Ureter (tissue), 1 donor: ENCODE results near the gene RALGPS2. TPM values are rescaled to one million over a fixed set of nuclear protein-coding genes. Genes with fewer than 3 reads are reported as not detected.
"Not testable (repeated sequence)": the region's sequence is repeated elsewhere in the genome, so short reads cannot be mapped to it uniquely, and the experiment has no call there.

ENCODE experiments used
- DNase-seq: peaks from one replicate; pipeline ENCODE4 v3.0.0-alpha.2; 2020; ENCODE audit warnings: low spot score
- total RNA-seq: library from RNA; stranded (reverse); gene quantifications from one replicate; pipeline ENCODE4 v1.2.4, GENCODE V29; 2023
- donor health status: DM: yes; HTN: yes; CAD: no.

The RALGPS2 gene
- total RNA-seq, 1 donor from 2014 or later: 39.2 TPM

DNA sequence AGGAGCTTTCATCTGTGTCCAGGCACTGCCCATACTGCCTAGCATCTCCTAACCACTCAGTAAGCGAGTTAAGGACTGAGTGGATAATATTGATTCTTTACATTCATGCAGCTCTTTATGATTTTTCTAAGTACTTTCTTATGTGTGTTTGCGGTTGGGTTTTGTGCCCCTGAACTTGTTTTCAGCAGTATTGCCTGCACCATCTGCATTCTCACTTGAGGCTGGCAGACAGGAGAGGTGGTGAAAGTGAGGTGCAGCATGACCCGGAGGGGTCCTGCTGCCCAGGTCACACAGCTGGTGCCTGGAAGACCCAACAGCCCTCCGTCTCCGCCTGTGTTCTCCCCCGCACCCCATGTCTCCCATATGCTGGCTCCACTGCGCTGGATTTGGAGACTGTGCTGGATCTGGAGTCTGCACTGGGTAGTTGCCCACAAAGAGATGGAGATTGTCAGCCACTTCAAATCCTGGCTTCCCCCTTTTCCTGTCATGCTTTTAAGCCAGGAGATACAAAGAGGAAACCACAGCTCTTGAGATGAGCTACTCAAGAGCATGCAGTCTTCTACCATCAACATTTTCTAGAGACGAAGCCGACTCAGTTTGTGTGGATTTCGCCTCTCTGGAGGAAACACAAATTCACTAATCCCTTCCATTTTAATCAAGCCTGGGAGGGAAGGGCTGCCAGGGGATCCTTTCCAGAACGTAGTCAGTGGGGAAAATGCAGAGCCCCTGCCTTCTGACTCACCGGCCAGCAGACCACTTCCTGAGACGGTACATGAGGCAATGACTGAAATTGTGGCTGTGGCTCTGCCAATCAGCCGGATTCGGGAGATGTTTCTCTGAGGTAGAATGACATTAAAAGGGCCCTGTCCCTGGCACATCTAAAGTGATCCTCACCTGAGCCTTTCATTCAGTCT lies 217.5 kb downstream of the RALGPS2 start:
- no peak for DNase-seq

DNA sequence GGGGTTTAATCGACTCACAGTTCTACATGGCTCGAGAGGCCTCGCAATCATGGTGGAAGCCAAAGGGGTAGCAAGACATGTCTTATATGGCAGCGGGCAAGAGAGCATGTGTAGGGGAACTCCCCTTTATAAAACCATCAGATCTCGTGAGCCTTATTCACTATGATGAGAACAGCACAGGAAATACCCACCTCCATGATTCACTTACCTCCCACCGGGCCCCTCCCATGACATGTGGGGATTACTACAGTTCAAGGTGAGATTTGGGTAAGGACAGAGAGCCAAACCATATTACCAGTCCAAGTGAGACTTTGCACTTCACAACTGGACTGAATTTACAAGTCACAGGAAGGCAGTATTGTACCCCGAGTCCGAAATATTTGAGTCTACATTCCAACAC lies 219.7 kb downstream of the RALGPS2 start:
- no peak for DNase-seq

DNA sequence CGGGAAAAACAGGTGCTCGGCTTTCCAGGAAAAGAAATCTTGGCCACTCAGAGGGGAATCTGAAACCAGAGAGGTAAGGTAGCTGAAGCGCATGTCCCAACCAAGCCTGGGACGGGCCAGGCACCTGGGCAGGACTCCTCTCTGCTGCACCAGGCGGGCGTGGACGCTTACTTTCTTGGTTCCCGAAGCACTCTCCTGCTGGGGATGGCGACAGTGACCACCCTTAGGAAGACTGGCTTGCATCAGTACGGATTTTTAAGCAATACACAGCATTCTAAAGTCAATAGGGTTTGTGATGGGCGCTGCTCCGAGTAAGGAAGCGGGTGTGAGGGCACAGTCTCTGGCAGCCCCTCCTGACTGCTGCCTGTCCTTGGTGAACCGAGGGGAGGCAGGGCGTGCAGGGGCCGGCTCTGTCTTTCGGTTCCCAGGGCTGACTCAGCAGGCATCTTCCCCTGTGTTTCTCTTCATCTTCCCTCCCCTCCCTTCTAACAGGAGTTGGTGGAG lies 220.8 kb downstream of the RALGPS2 start:
- DNase-seq: no peak

DNA sequence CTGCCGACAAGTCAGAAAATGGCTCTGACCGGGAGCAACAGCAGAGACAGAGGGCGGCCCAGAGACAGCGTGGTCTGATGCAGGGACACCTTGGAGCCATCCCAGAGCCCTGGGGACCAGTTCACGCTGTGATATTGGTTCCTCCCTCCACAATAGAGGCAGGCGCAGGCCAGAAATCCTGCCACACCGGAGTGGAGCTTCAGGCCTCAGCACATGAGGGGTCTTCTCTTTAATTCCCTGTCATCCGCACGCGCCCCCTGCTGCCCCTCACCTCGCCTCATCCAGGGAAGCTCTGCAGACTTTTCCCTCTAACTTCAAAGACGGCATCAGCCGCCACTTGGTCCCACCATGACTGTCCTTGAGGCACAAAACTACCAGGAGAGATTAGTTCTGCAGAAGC lies 221.4 kb downstream of the RALGPS2 start:
- no peak for DNase-seq

DNA sequence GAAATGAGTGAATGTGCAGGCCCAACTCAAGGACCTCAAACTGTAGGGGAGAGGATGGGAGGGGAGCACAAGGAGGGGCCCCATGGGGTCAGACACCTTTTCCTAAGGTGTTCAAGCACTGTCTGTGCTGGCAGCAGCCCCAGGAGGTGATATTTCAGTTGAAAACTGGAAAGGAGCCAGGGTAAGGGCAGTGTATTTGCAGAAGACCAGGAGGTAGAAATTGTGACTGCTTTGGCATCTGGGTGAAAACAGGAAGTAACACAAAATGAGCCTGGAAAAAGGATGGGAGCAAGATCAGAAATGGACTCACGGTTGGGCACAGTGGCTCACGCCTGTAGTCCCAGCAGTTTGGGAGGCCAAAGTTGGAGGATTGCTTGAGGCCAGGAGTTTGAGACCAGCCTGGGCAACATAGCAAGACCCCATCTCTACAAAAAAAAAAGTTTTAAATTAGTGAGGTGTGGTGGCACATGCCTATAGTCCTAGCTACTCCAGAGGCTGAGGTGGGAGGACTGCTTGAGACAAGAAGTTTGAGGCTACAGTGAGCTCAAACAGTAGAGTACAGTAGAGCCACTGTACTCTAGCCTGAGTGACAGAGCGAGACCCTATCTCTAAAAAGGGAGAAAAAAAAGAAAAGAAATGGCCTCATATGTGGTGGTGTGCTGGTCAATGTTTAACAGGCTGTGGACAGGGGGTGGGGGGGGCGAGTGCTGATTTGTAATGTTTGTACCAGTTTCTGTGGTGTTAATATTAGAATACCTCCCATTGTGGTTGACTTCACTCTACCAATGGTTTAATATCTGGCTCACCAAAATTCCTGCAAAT lies 222.0 kb downstream of the RALGPS2 start:
- no peak for DNase-seq

DNA sequence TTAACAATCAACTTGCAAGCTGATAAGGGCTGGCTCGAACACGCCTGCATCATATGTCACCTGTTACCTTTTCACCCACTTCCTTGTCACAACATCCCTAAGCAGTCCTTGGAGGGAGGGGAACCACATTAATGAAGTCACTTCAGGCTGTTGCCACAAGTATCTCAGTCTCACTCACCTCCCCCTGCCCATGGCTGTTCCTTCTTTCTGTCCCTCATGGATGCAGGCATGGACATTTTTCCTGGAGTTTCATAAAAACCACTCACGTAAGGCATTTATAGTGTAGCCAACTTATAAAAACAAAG lies 222.6 kb downstream of the RALGPS2 start:
- no peak for DNase-seq

DNA sequence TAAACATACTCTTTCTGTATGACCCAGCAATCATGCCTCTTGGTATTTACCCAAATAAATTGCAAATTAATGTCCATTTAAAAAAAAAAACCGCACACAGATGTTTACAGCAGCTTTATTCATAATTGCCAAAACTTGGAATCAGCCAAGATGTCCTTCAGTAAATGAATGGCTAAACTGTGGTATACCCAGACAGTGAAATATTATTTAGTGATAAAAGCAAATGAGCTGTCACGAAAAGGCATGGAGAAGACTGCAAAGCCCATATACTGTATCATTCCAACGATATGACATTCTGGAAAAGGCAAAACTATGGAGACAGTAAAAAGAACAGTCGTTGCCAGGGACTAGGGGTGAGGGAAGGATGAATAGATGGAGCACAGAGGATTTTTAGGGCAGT lies 223.6 kb downstream of the RALGPS2 start:
- DNase-seq: no peak

DNA sequence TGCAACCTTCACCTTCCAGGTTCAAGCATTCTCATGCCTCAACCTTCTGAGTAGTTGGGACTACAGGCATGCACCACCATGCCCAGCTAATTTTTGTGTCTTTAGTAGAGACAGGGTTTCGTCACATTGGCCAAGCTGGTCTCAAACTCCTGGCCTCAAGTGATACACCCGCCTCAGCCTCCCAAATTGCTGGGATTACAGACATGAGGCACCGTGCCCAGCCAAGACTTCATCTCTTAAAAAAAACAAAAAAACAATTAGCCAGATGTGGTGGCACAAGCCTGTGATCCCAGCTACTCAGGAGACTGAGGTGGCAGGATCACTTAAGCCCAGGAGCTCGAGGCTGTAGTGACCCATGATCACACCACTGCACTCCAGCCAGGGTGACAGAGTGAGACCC lies 224.8 kb downstream of the RALGPS2 start:
- DNase-seq: not testable (repeated sequence)

DNA sequence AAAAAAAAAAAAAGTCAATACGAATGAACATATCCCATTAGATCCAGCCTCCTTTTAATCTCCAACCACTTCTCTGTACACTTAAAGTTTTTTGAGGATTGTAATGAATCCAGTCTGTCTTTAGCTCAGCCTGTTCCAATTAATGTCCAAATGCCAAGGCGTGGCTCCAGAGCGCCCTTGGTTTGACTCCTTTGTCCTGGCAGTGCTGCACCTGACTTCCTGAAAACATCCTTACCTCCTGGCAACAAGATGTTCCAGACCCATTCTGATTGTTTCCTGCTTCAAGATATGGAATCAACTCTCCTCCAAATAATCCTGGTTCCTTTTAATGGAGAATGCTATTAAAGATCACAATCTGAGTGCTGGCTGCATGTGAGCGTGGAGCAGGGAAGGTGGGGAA lies 226.6 kb downstream of the RALGPS2 start:
- DNase-seq: no peak

DNA sequence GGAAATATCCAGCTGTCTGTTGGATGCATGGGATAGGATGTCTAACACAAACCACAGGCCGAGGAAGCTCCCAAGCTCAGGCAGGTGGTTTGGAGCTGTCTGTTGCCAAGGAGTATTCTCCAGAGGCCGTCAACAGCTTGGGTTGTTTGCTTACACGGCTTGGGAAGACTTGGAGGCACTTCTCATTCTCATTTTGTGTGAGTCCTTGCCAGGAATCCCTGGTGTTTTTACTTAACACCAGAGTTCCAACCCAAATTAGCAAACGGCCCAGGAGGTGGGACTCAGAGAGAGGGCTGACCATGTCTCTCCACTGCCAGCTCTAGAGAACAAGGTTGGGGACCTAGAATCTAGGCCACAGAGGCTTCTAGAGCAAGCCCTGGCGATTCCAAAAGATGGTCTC lies 228.0 kb downstream of the RALGPS2 start:
- no peak for DNase-seq

DNA sequence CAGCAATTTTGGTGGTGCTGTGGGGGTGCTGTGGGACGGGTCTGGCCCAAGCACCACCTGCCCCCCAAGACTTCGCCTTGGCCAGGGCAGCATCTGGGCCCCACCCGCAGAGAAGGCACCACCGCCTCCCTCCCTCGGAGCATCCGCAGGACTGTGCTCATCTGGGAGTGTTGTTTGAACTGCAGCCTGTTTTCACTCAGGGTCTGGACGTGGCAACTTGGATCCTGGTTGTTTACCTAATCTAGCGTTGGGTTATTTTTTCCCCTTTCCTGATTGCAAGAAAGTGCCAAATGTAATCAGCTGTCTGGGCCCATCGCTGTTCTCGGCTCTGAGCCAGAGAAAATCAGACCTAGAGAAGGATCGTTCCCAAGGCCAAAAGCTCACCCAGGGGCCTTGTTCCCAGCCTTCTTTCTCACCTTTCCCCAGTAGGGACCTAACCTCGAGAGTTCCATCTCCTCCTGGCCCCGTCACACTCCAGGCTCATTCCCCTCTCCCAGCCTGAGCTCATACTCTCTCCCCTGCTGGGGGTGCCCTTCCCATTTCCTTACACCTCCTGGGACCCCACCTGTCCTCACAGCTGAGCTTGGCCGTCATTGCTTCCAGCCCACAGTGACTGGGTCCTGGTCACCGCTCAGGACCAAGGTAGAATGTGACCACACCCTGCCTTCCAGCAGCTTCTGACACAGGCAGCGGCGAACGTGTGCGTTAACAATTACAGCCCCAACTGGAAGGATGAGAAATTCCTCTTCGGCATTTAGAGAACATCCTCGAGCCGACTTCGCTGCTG lies 228.7 kb downstream of the RALGPS2 start:
- DNase-seq: no peak

DNA sequence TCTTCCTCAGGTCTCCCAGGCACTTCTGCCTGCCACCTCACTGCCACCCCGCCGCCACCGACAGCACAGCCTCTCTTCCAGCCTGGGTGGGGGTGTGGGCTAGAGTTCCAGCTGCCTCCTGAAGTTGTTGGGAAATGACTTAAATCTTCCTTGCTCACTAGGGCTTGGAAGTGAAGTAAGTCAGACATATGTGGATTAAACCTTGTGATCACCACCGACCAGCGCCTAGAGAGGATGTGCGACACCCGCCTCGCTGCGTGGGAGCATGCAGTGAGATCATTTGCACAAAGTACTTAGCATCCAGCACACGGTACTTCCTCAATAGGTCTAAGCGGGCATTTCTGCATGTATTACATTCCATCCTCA lies 229.3 kb downstream of the RALGPS2 start:
- DNase-seq: no peak

DNA sequence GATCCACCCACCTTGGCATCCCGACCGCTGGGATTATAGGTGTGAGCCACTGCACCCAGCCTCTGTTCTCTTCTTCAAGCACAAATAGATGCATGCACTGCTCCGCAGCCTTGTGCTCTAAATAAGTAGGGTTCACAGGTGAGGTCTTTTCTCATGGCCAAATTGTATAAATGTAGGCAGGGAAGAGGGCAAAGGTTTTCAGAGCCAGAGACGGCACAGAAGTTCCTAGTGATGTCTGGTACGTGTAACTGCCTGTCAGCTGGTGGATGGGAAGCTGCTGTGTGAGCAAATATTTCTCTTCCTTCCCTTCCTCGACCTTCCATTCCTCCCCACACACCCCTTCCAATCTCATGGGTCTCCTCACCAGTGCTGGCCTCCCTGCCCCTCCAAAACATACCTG lies 229.9 kb downstream of the RALGPS2 start:
- no peak for DNase-seq

DNA sequence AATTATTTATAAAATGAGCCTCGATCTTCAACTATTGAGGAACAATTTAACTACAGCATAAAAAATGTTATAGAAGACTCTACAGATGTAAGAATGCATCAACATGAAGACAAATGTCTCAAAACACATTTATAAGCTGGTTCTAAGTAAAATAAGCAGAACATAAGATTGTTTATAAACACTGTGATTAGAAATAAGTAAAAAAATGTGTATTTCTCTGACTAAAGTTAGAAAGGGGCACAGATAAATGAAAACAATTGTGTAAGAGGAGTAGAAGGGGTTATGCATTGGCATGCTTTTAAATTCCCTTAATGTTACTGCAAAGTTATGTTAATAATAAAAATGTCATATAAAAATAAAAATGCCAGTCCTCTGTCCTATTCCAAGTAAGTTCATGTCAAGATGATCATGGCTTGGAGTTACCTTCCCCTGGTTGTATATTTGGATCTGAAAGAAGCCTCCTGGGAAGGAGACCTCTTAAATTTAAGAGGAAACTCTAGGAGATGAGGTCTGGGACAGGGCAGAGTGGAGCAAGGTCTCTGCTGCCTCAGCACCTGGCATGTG lies 230.4 kb downstream of the RALGPS2 start:
- DNase-seq: no peak

DNA sequence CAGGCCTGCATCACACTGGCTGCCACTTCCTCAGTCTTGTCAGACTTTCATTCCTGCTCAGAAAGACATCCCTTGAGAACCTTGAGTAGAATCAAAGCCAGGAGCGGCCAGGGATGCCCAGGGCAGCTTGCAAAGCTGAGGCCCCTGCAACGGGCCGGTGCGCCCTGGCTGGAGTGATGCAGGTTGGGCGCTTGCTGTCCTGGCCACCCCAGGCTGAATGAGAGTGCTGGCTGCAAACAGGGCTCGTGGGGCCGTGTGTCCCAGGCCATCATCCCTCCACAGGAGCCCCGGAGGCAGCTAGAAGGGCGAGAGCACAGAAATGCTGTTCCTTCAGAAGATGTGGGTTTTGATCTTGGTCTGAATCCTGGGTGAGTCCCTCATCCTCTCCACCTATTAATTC lies 233.4 kb downstream of the RALGPS2 start:
- DNase-seq: no peak

DNA sequence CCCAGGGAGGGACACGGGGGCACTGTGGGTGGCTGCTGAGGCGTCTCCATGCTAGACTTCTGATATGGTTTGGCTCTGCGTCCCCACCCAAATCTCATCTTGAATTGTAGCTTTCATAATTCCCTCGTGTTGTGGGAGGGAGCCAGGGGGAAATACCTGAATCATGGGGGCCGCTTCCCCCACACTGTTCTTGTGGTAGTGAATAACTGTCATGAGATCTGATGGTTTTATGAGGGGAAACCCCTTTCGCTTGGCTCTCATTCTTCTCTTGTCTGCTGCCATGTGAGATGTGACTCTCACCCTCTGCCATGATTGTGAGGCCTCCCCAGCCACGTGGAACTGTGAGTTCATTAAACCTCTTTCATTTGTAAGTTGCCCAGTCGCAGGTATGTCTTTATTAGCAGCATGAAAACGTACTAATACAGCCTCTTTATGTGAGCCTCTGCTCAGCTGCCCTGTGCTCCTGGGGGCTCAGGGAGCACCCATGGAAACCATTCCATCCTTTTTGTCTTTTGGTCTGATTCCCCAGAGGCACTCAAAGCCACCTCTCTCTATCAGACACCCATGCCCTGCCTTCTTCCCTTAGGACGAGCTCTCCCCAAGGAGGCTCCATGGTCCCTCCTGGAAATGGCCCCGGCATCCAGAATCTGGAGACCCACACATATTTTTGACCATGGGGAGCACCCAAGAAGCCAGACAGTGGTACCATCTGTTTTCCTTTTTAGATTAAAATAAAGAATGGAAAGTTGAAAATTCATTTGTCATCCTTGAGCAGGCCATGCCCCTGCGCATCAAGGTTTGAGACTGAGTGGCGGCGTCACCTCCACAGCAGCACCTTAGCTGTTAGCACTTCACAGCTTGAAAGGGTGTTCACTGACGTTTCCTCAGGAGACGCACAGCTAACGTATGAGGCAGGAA lies 234.8 kb downstream of the RALGPS2 start:
- DNase-seq: no peak

DNA sequence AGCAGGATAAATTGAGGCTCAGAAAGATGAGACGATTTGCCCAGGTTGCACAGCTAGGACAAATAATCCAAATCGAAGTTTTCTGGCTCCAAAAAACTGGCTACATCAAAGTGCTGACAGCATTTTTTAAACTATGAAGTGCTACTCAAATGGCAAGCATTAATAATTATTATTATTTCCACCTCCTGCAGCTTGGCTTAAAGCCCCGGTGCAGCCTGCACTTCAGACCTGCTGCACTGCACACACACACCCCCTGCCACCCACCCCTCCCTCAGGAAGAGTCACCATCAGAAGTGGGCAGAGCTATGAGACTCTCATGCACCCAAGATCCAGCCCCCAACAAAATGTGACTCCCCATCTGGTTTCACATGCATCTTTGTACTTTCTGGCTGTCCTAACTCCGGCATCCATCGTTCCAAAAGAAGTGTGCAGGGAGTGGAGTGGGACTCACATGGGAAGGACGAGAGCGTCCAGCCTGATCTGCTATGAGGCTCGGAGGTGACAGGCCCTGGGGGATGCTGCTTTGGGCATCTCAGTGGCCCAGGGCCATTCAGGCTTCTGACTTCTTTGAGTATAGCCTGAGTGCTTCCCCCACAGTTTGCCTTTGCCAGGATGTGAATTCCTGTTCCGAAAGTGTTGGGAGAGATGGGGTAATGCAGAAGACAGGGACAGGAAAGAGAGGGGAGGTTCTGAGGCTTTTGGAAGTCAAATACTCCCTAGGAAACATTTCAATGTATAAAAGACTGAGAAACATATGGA lies 235.6 kb downstream of the RALGPS2 start:
- DNase-seq: no peak

DNA sequence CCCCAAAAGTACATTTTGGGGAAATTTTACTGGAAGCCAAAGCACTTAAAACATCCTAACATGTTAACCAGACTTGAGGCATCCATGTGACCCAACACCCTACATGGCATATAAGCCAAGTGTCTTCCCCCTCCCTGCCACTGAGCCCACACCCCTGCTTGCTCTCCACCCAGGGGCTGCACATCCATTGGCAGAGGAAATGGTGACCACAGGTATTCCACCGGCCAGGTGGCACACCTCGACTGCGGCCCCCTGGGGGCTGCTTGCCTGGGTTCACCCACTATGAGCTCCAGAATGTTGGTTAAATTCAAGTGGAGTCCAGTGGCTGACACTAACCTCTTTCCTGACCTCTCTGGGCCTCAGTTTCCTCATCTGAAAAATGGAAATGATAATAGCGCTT lies 236.3 kb downstream of the RALGPS2 start:
- no peak for DNase-seq

DNA sequence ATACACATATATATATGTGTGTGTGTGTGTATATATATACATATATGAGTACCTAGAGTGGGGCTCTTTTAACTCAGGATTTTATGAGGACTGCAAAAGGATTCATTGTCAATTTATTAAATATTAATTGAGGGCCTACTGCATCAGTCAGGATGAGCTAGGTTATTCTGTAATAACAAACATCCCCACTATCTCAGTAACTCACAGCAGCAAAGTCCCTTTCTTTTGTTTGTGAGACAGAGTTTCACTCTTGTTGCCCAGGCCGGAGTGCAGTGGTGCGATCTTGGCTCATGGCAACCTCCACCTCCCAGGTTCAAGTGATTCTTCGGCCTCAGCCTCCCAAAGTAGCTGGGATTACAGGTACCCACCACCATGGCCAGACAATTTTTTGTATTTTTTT lies 236.8 kb downstream of the RALGPS2 start:
- no peak for DNase-seq
